DMS53 treated with DMSO at 0.1 percent for 48 hours (cell line): ENCODE data around the gene NT5C1B.
"Not testable (repeated sequence)": the region's sequence is repeated elsewhere in the genome, so short reads cannot be mapped to it uniquely, and the experiment has no call there.

Experiments
- DNase-seq: peaks from one replicate; lab custom pipeline; 2025; ENCODE audit not compliant: unreplicated experiment; lab: John Stamatoyannopoulos, UW

The NT5C1B gene

DNA sequence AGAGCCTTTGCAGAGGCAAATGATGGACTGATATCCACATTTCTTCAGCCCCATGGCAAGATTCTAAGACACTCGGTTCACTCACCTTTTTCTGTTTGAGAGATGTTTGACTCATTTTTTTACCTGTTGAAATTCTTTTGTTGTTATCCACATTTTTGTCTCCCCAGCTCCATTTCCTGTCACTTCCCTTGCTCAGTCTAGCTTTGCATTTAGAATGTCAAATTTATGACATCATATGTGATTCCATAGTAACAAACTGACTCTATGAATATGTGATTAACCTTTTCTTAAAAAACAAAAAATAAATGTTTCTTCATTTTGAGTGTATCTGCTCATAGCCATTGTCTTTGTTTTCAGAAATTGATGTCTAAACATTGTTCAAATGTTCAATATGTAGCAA, at the start of gene NT5C1B:
TSS of gene NT5C1B (minus strand) at position 216 of the 400 bp plus-strand sequence. CDS start at position 115, 101 bp downstream.
- no peak for DNase-seq

DNA sequence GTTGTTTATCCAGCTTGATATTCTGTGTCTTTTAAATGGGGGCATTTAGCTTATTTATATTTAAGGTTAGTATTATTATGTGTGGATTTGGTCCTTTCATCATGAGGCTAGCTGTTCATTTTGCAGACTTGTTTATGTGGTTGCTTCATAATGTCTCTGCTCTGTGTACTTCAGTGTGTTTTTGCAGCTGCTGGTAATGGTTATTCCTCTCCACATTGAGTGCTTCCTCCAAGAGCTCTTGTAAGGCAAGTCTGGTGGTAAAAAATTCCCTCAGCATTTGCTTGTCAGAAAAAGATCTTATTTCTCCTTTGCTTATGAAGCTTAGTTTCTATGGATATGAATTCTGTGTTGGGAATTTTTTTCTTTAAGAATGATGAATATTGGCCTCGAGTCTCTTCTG, 47.8 kb upstream of the NT5C1B start:
- DNase-seq, result no peak

DNA sequence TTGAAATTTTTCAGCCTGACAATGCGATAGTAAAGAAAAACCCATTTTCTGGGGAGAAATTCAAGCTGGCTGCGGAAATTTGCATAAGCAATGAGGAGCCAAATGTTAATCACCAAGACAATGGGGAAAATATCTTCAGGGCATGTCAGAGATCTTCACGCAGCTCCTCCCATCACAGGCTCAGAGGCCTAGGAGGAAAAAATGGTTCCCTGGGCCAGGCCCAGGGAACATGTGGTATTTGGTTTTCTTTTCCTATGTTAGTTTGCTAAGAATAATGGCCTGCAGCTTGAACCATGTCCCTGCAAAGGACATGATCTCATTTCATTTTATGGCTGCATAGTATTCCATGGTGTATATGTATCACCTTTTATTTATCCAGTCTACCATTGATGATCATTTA, 43.3 kb upstream of the NT5C1B start:
- DNase-seq, result not testable (repeated sequence)

DNA sequence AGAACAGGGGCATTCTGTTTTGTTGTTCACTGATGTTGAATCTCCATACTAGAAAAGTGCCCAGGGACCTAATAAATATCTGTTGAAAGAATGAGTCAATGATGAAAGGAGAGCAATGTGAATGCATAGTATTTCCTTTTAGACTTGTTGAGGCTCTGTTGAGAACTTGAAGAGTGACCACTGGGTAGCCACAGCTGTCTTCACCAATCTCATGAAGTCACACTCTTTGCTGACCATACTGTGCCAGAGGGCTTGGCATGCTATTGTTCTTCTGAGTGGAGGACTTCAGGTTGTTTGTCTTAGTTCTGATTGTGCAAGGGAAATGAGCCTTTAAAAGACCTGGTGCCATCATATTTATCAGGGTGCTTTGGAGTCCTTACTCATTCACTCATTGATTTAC, 41.6 kb upstream of the NT5C1B start:
- no peak for DNase-seq

DNA sequence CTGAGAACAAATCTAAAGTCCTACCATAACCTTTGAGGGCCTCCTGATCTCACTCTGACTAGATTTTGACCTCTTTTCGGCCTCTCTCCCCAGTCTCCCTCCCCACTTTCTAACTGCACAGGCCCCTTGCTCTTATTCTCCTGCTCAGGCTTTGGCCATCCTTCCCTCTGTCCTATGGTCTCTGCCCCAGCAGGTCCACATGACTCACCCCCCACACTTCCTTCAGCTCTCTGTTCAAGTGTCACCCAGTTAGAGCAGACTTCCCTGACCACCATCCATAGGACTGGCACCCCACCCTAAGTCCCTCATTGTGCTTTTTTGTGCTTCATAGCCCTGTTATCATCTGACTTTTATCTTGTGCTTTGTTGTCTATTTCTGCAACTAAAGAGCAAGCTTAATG, 41.2 kb upstream of the NT5C1B start:
- no peak for DNase-seq

DNA sequence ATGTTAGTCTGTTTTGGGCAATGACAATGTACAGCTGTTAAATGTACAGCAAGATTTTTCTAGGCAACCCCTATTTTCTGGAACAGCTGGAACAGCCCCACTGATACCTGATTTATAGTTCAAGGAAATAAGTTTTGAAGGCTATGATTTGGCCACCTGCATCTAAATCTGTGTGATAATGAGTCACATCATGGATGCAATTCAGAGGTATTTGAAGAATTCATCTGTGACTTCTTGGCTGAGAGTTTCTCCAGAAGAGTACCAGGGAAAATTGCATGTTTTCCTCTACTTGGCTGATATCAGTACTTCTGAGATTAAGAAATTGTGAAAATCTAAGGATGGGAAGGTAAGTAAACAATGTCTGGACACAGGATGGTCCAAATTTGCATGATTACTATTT, 40.7 kb upstream of the NT5C1B start:
- no peak for DNase-seq

DNA sequence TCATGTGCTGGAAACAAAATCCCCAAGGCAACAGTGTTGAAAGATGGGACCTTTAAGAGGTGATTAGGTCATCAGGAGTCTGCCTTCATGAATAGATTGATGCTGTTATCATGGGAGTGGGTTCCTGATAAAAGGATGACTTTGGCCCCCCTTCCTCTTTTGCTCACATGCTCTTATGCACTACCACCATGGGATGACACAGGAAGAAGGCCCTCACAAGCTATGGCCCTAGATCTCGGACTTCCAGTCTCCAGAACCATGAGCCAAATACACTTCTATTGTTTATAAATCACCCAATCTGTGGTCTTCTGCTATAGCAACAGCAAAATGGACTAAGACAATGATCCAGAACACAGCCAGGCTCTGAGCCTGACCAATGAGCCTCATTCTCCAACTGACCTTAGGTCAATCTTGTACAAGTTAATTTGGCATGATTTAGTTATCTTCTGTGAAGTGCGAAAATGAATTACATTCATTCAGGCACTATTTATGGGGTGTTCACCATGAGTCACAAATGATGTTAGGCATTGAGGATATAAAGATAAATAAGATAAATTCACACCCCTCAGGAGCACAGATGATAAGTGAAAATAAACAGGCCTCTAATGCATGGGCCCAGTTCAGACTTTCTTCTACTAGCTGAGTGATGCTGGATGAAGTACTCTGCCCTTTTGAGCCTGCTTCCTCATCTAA, 37.7 kb upstream of the NT5C1B start:
- no peak for DNase-seq

DNA sequence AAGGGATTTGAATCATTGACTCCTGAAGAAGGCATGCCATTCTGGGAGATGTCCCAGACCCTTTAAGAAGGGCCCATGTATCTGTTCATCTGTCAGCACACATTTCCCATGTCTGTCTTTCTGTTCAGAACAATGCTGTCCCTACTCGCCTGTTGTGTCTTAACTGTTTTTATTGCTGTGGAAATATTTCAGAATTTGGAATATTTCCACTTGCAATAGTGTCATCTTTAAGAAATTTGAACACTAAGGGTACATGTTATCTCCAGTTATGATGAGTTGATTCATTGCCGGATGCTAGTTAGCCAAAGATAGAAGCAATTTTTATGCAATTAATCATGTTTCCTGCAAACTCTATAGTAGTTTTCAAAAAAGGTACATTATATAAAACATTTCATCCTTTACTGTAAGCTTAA, 36.9 kb upstream of the NT5C1B start:
- DNase-seq, result no peak

DNA sequence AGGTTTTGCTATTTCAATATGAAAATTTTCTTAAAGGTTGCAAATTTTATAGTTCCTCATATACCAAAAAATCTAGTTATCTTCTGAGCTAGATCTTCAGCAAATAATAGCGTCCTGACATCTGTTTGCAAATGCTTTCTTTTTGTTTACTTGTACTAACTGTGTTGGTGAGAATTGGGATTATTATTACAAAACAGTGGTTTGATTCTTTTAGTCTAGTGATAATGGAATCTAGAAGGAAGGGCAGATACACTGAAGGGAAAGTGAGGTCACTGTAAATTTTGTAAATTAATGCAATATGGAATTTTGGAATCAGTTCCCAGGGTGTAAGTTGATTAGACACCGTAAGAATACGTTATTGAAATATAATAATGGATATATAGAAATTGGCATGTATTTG, 36.2 kb upstream of the NT5C1B start:
- no peak for DNase-seq

DNA sequence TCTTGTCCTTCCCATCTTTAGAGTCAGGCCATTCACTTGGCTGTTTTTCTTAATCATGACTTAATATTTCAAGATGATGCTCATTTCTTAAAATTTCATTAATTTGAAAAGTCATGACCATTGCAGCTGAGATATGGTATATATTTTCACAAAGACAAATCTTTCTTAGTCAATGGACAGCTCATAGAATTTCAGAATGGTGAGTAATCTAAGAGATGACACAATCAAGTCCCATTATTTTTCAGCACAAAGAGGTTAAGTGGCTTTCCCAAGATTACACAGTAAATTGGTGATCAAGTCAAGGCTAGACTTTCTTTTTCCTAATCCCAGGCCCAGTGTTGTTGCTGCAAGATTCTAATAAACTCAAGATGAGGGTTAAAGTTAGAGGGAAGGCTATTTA, 34.4 kb upstream of the NT5C1B start:
- DNase-seq, result no peak

DNA sequence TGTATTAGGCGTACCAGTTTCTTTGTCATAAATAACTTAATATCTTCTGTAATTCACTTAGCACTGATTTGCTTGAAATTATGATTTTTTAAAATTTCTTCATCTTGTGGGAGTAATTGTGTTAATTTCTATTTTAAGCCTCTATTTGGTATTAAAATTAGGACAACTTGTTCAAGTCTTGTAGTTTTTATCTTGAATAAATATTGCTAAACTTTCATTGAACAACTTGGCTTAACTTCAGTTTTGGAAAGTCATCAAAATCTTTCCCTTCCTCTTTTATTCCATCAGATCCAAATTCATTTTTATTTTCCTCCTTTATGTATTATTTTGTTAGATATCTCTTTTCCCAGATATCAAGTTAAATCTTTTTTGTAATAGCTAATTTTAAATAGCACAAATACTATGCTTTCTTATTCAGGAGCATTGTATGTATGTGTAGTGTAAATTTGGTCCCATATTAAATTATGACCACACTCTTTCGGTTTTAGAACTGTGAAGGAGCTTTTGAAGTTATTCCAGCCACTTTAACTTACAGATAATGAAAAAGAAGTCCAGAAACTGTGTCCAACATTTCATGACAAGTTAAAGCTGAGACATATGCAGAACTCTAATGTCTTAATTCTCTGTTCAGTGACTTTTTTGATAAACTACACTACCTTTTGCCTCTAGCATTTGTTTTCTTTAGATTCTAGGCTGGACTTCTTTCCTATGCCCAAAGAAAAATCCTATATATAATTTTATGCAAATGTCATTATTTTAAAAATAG, 31.7 kb upstream of the NT5C1B start:
- DNase-seq, result no peak

DNA sequence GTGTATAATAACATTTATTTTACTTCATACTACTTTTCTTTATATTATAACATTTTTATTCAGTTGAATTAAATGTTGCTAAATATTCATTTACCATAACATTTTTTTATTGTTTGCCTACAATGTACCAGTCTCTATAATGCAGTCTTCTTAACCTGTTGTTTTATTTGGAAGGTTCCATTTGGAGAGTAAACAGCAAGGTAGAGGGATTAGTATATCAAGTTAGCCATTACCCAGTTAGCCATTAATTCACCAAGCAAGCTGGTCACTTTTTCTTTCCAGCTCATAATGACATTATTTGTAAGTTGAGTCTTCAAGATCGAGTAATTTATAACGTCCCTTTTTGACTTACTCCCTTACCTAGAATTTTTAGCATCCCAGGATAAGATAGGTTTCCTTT, 29.7 kb upstream of the NT5C1B start:
- DNase-seq, result no peak

DNA sequence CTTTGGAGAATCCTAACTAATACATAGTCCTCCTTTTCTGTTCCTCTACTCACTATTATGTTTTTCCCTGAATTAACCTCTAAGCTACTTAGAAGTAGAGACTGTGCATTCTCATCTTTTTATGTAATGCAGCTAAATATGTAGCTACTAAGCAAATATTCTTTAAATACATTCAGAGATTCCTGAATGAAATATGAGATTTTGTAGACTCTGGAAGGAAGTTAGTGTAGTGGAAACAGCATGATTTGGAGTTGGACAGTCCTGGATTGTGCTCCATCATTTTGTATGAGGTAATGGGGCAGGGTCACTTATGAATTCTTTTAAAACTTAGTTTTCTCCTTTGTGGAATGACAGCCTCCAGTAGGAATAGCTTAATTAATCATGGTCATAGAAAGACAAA, 24.7 kb upstream of the NT5C1B start:
- no peak for DNase-seq

DNA sequence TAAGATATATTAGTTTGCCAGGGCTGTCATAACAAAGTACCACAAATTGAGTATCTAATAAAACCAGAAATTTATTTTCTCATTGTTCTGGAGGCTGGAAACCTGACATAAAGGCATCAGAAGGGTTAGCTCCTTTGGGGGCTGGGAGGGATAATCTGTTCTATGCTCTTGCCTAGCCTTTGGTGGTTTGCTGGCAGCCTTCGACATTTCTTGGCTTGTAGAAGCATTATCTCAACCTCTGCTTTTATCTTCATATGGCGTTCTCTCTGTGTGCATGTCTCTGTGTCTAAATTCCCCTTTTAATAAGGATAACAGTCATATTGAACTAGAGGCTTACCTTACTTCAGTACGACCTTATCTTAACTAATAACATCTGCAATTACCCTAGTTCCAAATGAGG, 22.8 kb upstream of the NT5C1B start:
- no peak for DNase-seq

DNA sequence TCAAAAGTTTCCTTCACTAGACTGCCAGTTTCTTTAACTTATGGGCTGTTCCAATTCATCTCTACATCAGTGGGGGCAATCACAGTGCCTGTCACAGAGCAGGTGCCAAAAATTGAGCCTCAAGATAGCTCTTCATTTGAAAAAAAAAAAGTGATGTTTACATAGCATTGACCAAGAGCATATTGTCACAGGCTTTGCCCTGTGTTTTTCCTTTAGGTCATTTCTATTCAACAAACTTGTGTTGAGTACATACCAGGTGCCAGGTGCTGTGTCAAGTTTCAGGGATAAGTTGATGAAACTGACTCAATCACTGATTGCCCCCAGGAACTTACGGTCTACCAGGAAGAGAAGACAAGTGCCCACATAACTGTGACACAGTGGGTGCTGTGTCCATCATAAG, 22.2 kb upstream of the NT5C1B start:
- DNase-seq, result peak; percentile 60

DNA sequence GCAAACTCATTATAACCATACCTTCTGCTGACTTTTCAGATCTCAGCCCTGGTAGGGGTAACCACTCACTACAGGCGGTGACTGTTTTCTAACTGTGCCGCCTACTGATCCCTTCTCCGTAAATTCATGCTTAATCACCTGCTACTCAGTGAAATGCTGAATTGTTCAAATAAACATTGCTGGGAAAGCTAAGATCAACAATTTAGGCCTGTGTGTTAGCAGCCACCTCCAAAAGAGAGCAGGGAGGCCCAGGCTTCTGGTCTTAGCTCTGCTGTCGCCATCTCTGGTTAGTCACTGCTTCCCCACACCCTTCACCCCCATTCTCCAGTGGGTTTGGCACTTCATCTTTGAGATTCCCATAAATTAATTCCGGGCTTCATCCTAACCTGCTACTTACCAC, 21.8 kb upstream of the NT5C1B start:
- DNase-seq, result peak; percentile 51

DNA sequence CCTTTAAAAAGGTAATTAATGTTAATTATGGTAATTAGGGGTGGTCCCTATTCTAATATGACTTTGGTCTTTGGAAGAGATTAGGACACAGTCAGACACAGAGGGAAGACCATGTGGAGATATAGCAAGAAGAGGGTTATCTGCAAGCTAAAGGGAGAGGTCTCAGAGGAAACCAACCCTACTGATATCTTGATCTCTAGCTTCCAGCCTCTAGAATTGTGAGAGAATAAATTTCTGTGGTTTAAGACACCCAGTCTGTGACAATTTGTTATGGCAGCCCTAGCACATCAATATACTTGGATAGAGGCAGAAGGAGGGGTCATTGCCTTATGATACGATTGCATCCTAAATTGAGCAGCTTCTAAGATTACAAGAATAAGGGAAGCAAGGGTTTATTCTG, 21.3 kb upstream of the NT5C1B start:
- no peak for DNase-seq

DNA sequence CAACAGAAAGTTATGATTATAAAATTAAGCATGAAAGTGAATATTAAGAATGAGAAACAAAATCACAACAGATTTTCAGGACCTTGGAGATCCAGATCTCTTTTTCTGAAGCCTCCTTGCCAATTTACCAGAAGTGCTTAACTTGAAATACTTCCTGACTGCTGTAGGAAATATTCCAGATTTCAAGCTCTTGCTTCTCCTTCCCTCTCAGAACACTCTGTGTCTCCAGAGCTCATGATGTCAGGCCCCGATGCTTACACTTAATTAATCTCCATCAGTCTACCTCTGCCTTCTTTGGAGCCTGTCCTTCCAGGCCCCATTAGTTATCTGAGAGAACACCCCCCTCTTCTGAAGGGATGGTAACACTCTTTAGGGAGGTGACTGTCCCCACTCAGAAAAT, 20.7 kb upstream of the NT5C1B start:
- no peak for DNase-seq

DNA sequence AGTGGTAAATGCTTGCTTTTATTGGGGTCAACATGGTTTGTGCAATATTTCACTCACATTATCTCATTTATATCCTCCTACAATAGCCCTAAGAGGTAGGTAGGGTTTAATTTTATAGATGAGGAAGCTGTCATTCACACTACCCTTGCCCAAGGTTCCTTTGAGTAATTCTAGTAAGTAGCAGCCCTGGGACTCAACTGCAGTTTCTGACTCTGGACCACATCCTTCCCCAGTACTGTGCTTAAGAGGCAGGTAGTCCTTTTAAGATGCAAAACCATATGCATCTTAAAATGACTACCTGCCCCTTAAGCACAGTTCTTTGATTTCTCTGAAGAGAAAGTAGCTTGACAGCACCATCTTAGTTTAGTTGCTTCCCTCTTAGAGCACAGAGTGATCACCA, 15.7 kb upstream of the NT5C1B start:
- DNase-seq, result no peak

DNA sequence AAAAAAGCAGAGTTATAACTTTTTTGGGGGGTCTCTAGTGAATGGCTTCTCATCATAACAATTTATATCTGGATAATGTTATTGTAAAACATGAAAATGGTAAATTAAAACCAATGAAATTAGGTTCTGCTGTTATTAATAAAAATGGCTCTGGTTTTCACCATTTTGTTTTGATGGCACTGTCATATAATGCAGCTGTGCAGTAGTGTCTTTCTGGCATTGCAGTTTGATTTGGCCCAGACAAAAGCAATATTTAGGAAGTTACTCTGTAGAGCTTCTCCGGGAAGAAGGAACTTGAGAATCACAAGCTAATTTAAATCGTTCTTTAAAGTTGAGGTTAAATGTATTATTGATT, 15.1 kb upstream of the NT5C1B start:
- no peak for DNase-seq

DNA sequence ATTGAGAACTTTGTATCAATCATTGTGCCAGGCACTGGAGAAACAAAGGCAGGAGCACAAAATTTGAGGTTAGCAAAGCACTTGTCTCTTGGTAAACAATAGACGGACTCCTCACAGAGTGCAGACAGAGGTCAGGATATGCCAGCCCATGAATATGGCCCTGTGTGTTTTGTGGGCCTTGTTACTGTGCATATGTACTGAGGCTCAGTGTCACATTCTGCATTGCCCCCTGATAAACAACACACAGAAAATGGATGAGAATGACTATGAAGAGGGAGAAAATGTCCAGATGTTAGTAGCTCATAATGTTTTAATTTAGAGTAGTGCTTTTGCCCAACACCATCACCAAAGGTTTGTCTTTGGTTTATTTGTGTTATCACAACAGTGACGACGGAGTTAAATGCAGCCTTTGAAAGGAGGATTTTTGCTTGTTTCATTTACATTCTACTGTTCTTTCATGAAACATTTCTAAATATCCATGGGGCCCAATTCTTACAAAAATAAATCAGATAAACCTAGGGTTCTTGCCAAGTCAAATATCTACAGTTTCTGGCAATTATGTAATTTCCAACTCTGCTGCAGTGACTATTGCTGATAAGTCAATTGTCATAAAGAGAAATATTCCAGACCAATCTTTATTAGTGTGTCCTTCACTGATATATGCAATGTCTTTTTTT, 14.6 kb upstream of the NT5C1B start:
- no peak for DNase-seq

DNA sequence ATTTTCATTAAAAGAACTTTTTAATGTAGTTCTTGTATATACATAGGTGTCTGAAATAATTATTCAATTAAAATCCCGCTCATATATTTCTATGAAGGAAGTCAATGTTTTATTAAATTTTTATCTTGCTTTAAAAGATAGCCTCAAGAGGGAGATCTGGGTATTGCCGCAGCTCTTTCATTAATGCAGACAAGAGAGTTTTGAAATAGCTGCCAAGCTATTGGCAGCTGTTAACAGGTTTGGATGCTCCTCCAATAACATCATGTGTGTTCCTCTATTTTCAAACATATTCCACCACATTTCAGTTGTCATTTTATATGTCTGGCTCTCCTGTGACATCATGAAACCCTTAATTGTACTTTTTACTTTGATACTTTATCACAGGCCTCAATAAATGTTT, 12.9 kb upstream of the NT5C1B start:
- no peak for DNase-seq
